SK-N-SH (cell line): ENCODE measurements around the gene ARHGAP21.

Source experiments
- CTCF ChIP-seq: fragments of 200-600 bp; sonication (generic); IDR thresholded peaks from 2 replicates; pipeline ENCODE4 v1.6.1; 2017; ENCODE audit warnings: antibody characterized with exemption, mild to moderate bottlenecking, moderate library complexity
- EP300 ChIP-seq, 2 experiments: IDR thresholded peaks; 2 replicates each; pipeline versions ENCODE4 v1.4.0 to v1.6.1; 2012; ENCODE audit warnings: borderline replicate concordance in 1 of 2, low read depth in 1 of 2, low read length in 1 of 2
- EZH2phosphoT487 ChIP-seq: fragments of 200-600 bp; sonication (generic); IDR thresholded peaks from 2 replicates; pipeline ENCODE4 v1.6.1; 2017; ENCODE audit warnings: low read depth, mixed run types, mild to moderate bottlenecking, antibody characterized with exemption, moderate library complexity, borderline replicate concordance
- JUND ChIP-seq: IDR thresholded peaks from 2 replicates; pipeline ENCODE4 v1.4.0; 2012
- POLR2AphosphoS5 ChIP-seq: IDR thresholded peaks from 2 replicates; pipeline ENCODE4 v1.6.1; 2012; ENCODE audit warnings: low read depth, low read length
- RAD21 ChIP-seq: IDR thresholded peaks from 2 replicates; pipeline ENCODE4 v1.6.1; 2012; ENCODE audit warnings: mild to moderate bottlenecking, low read length
- RCOR1 ChIP-seq: fragments of 150-350 bp; IDR thresholded peaks from 2 replicates; pipeline ENCODE4 v1.6.1; 2017; ENCODE audit warnings: antibody characterized with exemption, low read length
- REST ChIP-seq: IDR thresholded peaks from 2 replicates; pipeline ENCODE4 v1.6.1; 2012; ENCODE audit warnings: mild to moderate bottlenecking, low read depth, low read length, moderate library complexity
- RXRA ChIP-seq: IDR thresholded peaks from 2 replicates; pipeline ENCODE4 v1.4.0; 2012; ENCODE audit warnings: low read depth, mild to moderate bottlenecking, borderline replicate concordance
- SIN3A ChIP-seq: IDR thresholded peaks from 2 replicates; pipeline ENCODE4 v1.6.1; 2012; ENCODE audit warnings: low read depth, mild to moderate bottlenecking, low read length, moderate library complexity, borderline replicate concordance
- SMC3 ChIP-seq: IDR thresholded peaks from 2 replicates; pipeline ENCODE4 v1.6.1; 2012; ENCODE audit warnings: low read depth, low read length, improper control_type of control experiment
- TAF1 ChIP-seq: IDR thresholded peaks from 2 replicates; pipeline ENCODE4 v1.6.1; 2012; ENCODE audit warnings: low read depth, mild to moderate bottlenecking, low read length, moderate library complexity, borderline replicate concordance
- TEAD4 ChIP-seq: IDR thresholded peaks from 2 replicates; pipeline ENCODE4 v1.4.0; 2012; ENCODE audit warnings: mild to moderate bottlenecking, borderline replicate concordance; ENCODE audit not compliant: insufficient read depth
- TF ChIP-seq, protein P1 (sequence below): IDR thresholded peaks from 2 replicates; pipeline ENCODE4 v1.4.0; 2012; ENCODE audit warnings: low read depth, borderline replicate concordance

- TF ChIP-seq RXRA (no peak), SMC3 (no peak), REST (no peak), CTCF (no peak), EP300 (IDR thresholded peaks at IDR 0.05; ENCODE audit: borderline replicate concordance in 1 of 2, low read depth in 1 of 2, low read length in 1 of 2) (no peak), POLR2AphosphoS5 (no peak), JUND (no peak), TEAD4 (no peak), RCOR1 (no peak), EZH2phosphoT487 (no peak), RAD21 (no peak), SIN3A (no peak), TAF1 (no peak)
- TF ChIP-seq, protein P1, sequence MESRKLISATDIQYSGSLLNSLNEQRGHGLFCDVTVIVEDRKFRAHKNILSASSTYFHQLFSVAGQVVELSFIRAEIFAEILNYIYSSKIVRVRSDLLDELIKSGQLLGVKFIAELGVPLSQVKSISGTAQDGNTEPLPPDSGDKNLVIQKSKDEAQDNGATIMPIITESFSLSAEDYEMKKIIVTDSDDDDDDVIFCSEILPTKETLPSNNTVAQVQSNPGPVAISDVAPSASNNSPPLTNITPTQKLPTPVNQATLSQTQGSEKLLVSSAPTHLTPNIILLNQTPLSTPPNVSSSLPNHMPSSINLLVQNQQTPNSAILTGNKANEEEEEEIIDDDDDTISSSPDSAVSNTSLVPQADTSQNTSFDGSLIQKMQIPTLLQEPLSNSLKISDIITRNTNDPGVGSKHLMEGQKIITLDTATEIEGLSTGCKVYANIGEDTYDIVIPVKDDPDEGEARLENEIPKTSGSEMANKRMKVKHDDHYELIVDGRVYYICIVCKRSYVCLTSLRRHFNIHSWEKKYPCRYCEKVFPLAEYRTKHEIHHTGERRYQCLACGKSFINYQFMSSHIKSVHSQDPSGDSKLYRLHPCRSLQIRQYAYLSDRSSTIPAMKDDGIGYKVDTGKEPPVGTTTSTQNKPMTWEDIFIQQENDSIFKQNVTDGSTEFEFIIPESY, result no peak
Observed at GRCh38 chr10:24651923-24652322, 71.8 kb downstream of the ARHGAP21 start.
